ENCODE data around the gene C8A.

Gene C8A

GRCh38 chr1:56837244-56837939 lies 17.2 kb upstream of the C8A start:
- DNase-seq (ENCODE audit: low read depth) = no peak

GRCh38 chr1:56838759-56839158 lies 15.8 kb upstream of the C8A start:
- peak; percentile 32 for DNase-seq (ENCODE audit: low read depth)

GRCh38 chr1:56843544-56843943 lies 11.1 kb upstream of the C8A start:
- no peak for DNase-seq (ENCODE audit: low read depth)

- no peak for DNase-seq (ENCODE audit: low read depth)
These were observed 10.0 kb upstream of the C8A start for GRCh38 chr1:56844545-56845136.

GRCh38 chr1:56845343-56845742 lies 9.3 kb upstream of the C8A start:
- no peak for DNase-seq (ENCODE audit: low read depth)

- no peak for DNase-seq (ENCODE audit: low read depth)
These were observed 4.8 kb upstream of the C8A start for GRCh38 chr1:56849750-56850149.

GRCh38 chr1:56850411-56850810 lies 4.2 kb upstream of the C8A start:
- DNase-seq (ENCODE audit: low read depth) = no peak

GRCh38 chr1:56850922-56851321 lies 3.7 kb upstream of the C8A start:
- no peak for DNase-seq (ENCODE audit: low read depth)

- DNase-seq (ENCODE audit: low read depth) = no peak
These were observed 2.1 kb upstream of the C8A start for GRCh38 chr1:56852476-56852875.

GRCh38 chr1:56855190-56855589 lies 593 bp downstream of the C8A start:
- DNase-seq (ENCODE audit: low read depth) = no peak

- no peak for DNase-seq (ENCODE audit: low read depth)
These were observed 1.6 kb downstream of the C8A start for GRCh38 chr1:56856186-56856585.

- DNase-seq (ENCODE audit: low read depth) = no peak
These were observed 4.7 kb downstream of the C8A start for GRCh38 chr1:56859287-56859686.

- no peak for DNase-seq (ENCODE audit: low read depth)
These were observed 8.8 kb downstream of the C8A start for GRCh38 chr1:56863265-56863992.

GRCh38 chr1:56864430-56864829 lies 9.8 kb downstream of the C8A start:
- DNase-seq (ENCODE audit: low read depth) = no peak

- DNase-seq (ENCODE audit: low read depth) = peak; percentile 59
These were observed 12.1 kb downstream of the C8A start for GRCh38 chr1:56866656-56867055.

- DNase-seq (ENCODE audit: low read depth) = no peak
These were observed 12.9 kb downstream of the C8A start for GRCh38 chr1:56867491-56867890.

GRCh38 chr1:56868761-56869160 lies 14.2 kb downstream of the C8A start:
- DNase-seq (ENCODE audit: low read depth) = peak; percentile 31

GRCh38 chr1:56872597-56872996 lies 18.0 kb downstream of the C8A start:
- peak; percentile 6 for DNase-seq (ENCODE audit: low read depth)

- DNase-seq (ENCODE audit: low read depth) = no peak
These were observed 18.6 kb downstream of the C8A start for GRCh38 chr1:56873213-56873612.

- DNase-seq (ENCODE audit: low read depth) = no peak
These were observed 20.1 kb downstream of the C8A start for GRCh38 chr1:56874689-56875088.

GRCh38 chr1:56877973-56878372 lies 23.4 kb downstream of the C8A start:
- peak; percentile 34 for DNase-seq (ENCODE audit: low read depth)

GRCh38 chr1:56880774-56881173 lies 26.2 kb downstream of the C8A start:
- DNase-seq (ENCODE audit: low read depth) = no peak

- DNase-seq (ENCODE audit: low read depth) = no peak
These were observed 26.8 kb downstream of the C8A start for GRCh38 chr1:56881417-56881816.
